ENCODE data around the gene AGMO.

Gene AGMO

GRCh38 chr7:15561835-15562234 lies at the start of gene AGMO:
Gene AGMO (minus strand): TSS chr7:15562015.
- H3K27ac ChIP-seq (ENCODE audit: low read depth, low read length), result no peak within 1 kb of the TSS

DNA sequence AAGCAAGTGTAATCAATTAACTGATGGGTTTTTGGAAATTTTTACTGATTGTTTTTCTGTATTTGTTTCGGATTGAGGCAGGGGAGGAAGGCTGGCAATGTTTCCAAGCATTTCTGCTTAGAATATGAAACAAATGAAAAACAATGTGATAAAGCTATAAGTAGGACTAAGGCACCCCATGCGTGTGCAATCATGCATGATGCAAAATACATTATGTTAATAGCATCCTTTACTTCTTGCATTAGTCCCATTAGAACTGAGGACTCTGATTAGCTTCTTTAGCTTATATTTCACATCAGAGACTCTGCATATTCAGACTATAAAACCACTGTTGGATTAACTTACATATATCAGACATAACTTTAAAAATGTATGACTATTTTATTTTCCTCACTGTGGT lies 48.7 kb upstream of the AGMO start:
- Histone ChIP-seq H3K4me2 (ENCODE audit: low read length) (no peak overlapping the region), H4K20me1 (ENCODE audit: control insufficient read depth, insufficient read depth, low read depth, low read length) (no peaks in the 10 kb centered on the region), H3F3A (ENCODE audit: control insufficient read depth, insufficient read depth) (no peaks in the 10 kb centered on the region), H3K27ac (ENCODE audit: low read depth, low read length) (no peak overlapping the region), H3K36me3 (ENCODE audit: control insufficient read depth, low read length) (no peaks in the 10 kb centered on the region), H3K4me3 (ENCODE audit: low read length) (no peak overlapping the region), H3K79me2 (ENCODE audit: control insufficient read depth, low read length) (no peaks in the 10 kb centered on the region), H3K9me3 (ENCODE audit: control insufficient read depth, insufficient read depth, low read length) (no peaks in the 10 kb centered on the region), H3K4me1 (ENCODE audit: control insufficient read depth, low read length) (no peaks in the 10 kb centered on the region), H3K9me2 (replicated peaks; ENCODE audit: control insufficient read depth, low read length) (no peaks in the 10 kb centered on the region), H3K27me3 (ENCODE audit: control insufficient read depth, low read length) (no peaks in the 10 kb centered on the region)
- TF ChIP-seq EZH2phosphoT487 (IDR thresholded peaks at IDR 0.05; ENCODE audit: borderline replicate concordance, low read length), result no peak
- TF ChIP-seq, protein P1, sequence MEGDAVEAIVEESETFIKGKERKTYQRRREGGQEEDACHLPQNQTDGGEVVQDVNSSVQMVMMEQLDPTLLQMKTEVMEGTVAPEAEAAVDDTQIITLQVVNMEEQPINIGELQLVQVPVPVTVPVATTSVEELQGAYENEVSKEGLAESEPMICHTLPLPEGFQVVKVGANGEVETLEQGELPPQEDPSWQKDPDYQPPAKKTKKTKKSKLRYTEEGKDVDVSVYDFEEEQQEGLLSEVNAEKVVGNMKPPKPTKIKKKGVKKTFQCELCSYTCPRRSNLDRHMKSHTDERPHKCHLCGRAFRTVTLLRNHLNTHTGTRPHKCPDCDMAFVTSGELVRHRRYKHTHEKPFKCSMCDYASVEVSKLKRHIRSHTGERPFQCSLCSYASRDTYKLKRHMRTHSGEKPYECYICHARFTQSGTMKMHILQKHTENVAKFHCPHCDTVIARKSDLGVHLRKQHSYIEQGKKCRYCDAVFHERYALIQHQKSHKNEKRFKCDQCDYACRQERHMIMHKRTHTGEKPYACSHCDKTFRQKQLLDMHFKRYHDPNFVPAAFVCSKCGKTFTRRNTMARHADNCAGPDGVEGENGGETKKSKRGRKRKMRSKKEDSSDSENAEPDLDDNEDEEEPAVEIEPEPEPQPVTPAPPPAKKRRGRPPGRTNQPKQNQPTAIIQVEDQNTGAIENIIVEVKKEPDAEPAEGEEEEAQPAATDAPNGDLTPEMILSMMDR (IDR thresholded peaks at IDR 0.05; ENCODE audit: low read depth, low read length, poor library complexity, severe bottlenecking), result no peak

More at GRCh38 chr7:15561835-15562234, at the start of gene AGMO:
- Histone ChIP-seq H3K4me3 (ENCODE audit: low read length) (no peak within 1 kb of the TSS), H4K20me1 (ENCODE audit: control insufficient read depth, insufficient read depth, low read depth, low read length) (no peaks in the 10 kb centered on the region), H3K9me3 (ENCODE audit: control insufficient read depth, insufficient read depth, low read length) (no peaks in the 10 kb centered on the region), H3K79me2 (ENCODE audit: control insufficient read depth, low read length) (no peaks in the 10 kb centered on the region), H3K4me1 (ENCODE audit: control insufficient read depth, low read length) (no peaks in the 10 kb centered on the region), H3F3A (ENCODE audit: control insufficient read depth, insufficient read depth) (no peaks in the 10 kb centered on the region), H3K4me2 (ENCODE audit: low read length) (no peak within 1 kb of the TSS), H3K36me3 (ENCODE audit: control insufficient read depth, low read length) (no peaks in the 10 kb centered on the region), H3K9me2 (replicated peaks; ENCODE audit: control insufficient read depth, low read length) (no peaks in the 10 kb centered on the region), H3K27me3 (ENCODE audit: control insufficient read depth, low read length) (no peaks in the 10 kb centered on the region)
- no peak for TF ChIP-seq EZH2phosphoT487 (IDR thresholded peaks at IDR 0.05; ENCODE audit: borderline replicate concordance, low read length)
- TF ChIP-seq, protein P1 (IDR thresholded peaks at IDR 0.05; ENCODE audit: low read depth, low read length, poor library complexity, severe bottlenecking), result no peak

- H3K4me1 ChIP-seq (ENCODE audit: control insufficient read depth, low read length), result no peaks in the 10 kb centered on the region
- no peak overlapping the region for H3K4me3 ChIP-seq (ENCODE audit: low read length)
- H3K9me3 ChIP-seq (ENCODE audit: control insufficient read depth, insufficient read depth, low read length), result no peaks in the 10 kb centered on the region
- H3F3A ChIP-seq (ENCODE audit: control insufficient read depth, insufficient read depth), result no peaks in the 10 kb centered on the region
- H4K20me1 ChIP-seq (ENCODE audit: control insufficient read depth, insufficient read depth, low read depth, low read length), result no peaks in the 10 kb centered on the region
- H3K9me2 ChIP-seq (replicated peaks; ENCODE audit: control insufficient read depth, low read length), result no peaks in the 10 kb centered on the region
- H3K79me2 ChIP-seq (ENCODE audit: control insufficient read depth, low read length), result no peaks in the 10 kb centered on the region
- no peaks in the 10 kb centered on the region for H3K27me3 ChIP-seq (ENCODE audit: control insufficient read depth, low read length)
- no peak overlapping the region for H3K27ac ChIP-seq (ENCODE audit: low read depth, low read length)
- H3K4me2 ChIP-seq (ENCODE audit: low read length), result no peak overlapping the region
- TF ChIP-seq EZH2phosphoT487 (IDR thresholded peaks at IDR 0.05; ENCODE audit: borderline replicate concordance, low read length), result no peak
- TF ChIP-seq, protein P1 (IDR thresholded peaks at IDR 0.05; ENCODE audit: low read depth, low read length, poor library complexity, severe bottlenecking), result no peak
- H3K36me3 ChIP-seq (ENCODE audit: control insufficient read depth, low read length), result no peaks in the 10 kb centered on the region
Observed at GRCh38 chr7:15609287-15609686, 47.5 kb upstream of the AGMO start.
